ENCODE results near the gene NPTX1.

- TF ChIP-seq CTCF (IDR thresholded peaks at IDR 0.05; ENCODE audit: poor library complexity, severe bottlenecking) (no peak), EP300 (conservative IDR thresholded peaks at IDR 0.05; ENCODE audit: poor library complexity, severe bottlenecking) (no peak), POLR2AphosphoS5 (IDR thresholded peaks at IDR 0.05) (no peak), EZH2 (IDR thresholded peaks at IDR 0.05; ENCODE audit: borderline replicate concordance, insufficient read depth, low read length, poor library complexity, severe bottlenecking) (no peak), TAF1 (IDR thresholded peaks at IDR 0.05; ENCODE audit: low read depth) (no peak)
These were observed 3.4 kb downstream of the NPTX1 start for GRCh38 chr17:80472996-80473395.

All from neural cell (in vitro differentiated cells).